T-helper 9 cell (primary cell): ENCODE measurements around the gene STUM.

ENCODE experiments used
- DNase-seq: peaks from one replicate; pipeline ENCODE4 v3.0.0-alpha.2; 2020

STUM gene

GRCh38 chr1:226656601-226657277 lies 108.2 kb downstream of the STUM start:
- DNase-seq = no peak

GRCh38 chr1:226657895-226658545 lies 109.5 kb downstream of the STUM start:
- DNase-seq = no peak

GRCh38 chr1:226658546-226659125 lies 110.1 kb downstream of the STUM start:
- DNase-seq = no peak
